Measurements from ENCODE around the gene PRELID3B. TPM values are rescaled to one million over a fixed set of nuclear protein-coding genes. Genes with fewer than 3 reads are reported as not detected.

The PRELID3B gene
- total and polyA plus RNA-seq, 2 of the 13 experiments (the other 11 are each of a cell fraction or from before 2014, with no cell fraction given): 23.3 to 42.6 TPM

GRCh38 chr20:59087829-59088433 lies 45.3 kb upstream of the PRELID3B start (continued):
- TF ChIP-seq ZNF382 (CRISPR knock-in tag; IDR thresholded peaks at IDR 0.05; ENCODE audit: borderline replicate concordance) (no peak), ZSCAN20 (CRISPR knock-in tag; IDR thresholded peaks at IDR 0.05; ENCODE audit: borderline replicate concordance) (no peak), ZBTB26 (CRISPR knock-in tag; IDR thresholded peaks at IDR 0.05; ENCODE audit: borderline replicate concordance) (no peak), THRA (CRISPR knock-in tag; IDR thresholded peaks at IDR 0.05; ENCODE audit: borderline replicate concordance) (0 out of 2 replicates have a peak, but pooled peaks have one; percentile 32), ZNF563 (CRISPR knock-in tag; IDR thresholded peaks at IDR 0.05) (no peak), ZNF12 (CRISPR knock-in tag; IDR thresholded peaks at IDR 0.05) (no peak), ZNF136 (CRISPR knock-in tag; IDR thresholded peaks at IDR 0.05; ENCODE audit: low read depth) (no peak), TEAD2 (CRISPR knock-in tag; IDR thresholded peaks at IDR 0.05) (no peak), IKZF4 (CRISPR knock-in tag; IDR thresholded peaks at IDR 0.05; ENCODE audit: borderline replicate concordance, low read depth, not compliant biosample characterization) (no peak), MBD4 (IDR thresholded peaks at IDR 0.05; ENCODE audit: borderline replicate concordance, low read length) (no peak), FUBP1 (CRISPR knock-in tag; IDR thresholded peaks at IDR 0.05; ENCODE audit: borderline replicate concordance) (no peak), ARNTL (CRISPR knock-in tag; IDR thresholded peaks at IDR 0.05) (no peak), MIER3 (CRISPR knock-in tag; IDR thresholded peaks at IDR 0.05; ENCODE audit: borderline replicate concordance) (0 out of 2 replicates have a peak, but pooled peaks have one; percentile 30), ASH2L (IDR thresholded peaks at IDR 0.05; ENCODE audit: insufficient read length, low read depth, low read length) (no peak), PBX3 (CRISPR knock-in tag; IDR thresholded peaks at IDR 0.05; ENCODE audit: borderline replicate concordance) (no peak), GLMP (CRISPR knock-in tag; IDR thresholded peaks at IDR 0.05; ENCODE audit: borderline replicate concordance) (no peak), ZBTB39 (CRISPR knock-in tag; IDR thresholded peaks at IDR 0.05) (no peak), ATF3 (CRISPR knock-in tag; IDR thresholded peaks at IDR 0.05) (no peak), ZNF121 (CRISPR knock-in tag; IDR thresholded peaks at IDR 0.05) (no peak)

Data from HepG2 (cell line).